HG03520 (cell line): ENCODE results near the gene GALNT4.
A peak's percentile ranks its signal among the peaks of the same experiment; 100 is the strongest.

Source experiments
- ATAC-seq: cut with Tn5 transposase; IDR thresholded peaks from one replicate; pipeline ENCODE4 v1.9.1; 2021; ENCODE audit warnings: mild to moderate bottlenecking, moderate library complexity; ENCODE audit not compliant: unreplicated experiment

GALNT4 gene

DNA sequence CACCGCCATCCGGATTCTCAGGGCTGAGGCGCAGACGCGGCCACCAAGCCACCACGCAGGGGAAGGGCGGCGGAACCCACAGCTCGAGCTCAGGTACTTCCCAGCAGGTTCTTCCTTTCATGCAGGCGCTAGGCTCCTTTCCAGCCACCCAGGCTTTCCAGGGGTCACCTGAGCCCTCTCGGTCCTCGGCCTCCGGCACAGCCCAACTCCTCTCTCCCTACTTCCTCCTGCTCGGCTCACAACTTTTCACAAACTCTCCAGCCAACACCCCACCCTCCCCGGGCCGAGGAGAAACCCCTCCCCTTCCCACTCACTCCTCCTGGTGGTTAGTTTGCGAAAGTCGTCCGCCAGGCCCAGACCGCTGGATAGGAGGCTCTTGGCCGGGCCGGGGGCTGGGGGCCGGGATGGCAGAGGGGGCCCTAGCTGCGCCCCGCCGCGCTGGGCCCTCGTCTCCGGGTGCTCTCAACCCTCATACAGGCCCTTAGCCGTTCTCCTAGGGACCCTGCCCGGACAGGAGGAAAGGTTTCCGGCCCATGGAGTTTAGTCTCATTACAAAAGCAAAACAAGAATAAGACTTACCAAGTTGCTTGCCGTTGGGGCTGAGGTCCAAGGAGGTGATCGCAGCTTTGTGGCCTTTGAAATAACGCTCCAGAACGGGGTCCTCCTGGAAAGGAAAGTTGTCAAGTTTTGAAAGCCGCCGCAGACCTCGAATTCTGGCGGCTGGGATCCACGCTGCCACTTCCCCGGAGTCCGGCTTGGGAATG lies at the start of gene GALNT4:
Gene GALNT4, minus strand, starts transcription at position 256 of the 764 bp plus-strand sequence. Its CDS starts 247 bp downstream, at position 9.
- peak; percentile 65 for ATAC-seq

DNA sequence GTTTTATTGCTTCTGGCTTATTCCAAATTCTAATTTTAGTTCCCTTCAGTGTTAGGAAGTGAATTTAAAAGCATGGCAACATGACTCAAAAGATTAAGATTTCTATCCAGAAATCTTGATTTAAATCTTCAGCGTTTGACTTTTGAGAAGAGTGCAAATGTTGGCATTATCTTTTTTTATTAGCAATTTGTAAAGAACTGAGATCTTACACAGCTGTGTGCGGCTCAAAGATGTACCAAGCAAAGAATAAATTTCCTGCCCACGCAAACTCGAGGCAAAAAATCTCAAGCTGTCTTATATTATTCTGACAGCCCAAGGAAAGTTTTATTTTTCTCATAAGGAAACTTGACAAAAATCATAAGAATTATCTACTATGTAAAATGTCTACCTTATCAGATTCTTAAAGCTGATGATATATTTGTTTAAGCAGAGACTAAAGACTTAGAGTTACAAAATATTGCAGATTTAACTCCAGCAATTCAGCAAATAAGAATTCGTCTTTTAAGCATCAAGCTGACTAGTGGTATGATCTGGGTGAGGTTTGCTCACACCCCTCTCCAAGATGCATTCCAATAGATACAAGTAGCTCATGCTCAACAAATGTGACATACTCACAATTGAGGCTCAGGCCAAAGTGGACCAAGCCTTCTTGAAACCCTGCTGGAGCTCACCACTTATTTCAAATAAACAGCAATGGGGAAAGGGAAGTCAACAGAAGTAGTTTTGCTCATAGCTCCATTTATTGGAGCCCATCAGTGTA lies 48.6 kb upstream of the GALNT4 start:
- ATAC-seq: no peak

DNA sequence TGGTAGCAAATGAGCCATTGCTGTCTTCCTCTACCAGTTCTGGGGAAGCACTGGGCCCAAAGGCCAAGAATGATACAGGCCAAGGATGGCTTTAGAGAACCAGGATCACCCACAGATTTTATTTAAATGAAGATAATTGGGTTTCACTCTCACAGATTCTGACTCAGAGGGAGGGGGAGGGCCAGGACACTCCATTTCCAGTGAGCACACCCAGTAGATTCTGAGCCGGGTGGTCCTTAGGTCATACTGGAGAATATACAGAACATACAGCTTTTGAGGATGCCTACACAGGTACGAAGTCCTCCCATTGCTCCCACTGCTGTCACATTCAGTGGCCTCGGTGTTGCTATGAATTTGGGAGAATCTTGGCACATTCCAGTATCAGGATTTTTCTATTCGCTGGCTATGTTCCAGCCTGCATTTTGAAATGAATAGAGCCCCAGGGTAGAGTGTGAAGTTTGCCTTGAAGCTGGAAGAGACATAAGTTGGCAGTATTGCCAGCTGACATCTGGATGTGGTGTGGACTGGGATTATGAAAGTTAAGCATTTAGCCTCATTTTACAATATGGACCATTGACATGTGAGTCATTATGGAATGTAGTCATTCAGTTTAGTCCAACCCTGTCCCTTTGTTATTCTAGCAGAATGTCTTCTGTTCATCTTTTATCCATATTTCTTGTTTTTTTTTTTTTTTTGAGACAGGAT lies 47.0 kb upstream of the GALNT4 start:
- ATAC-seq: no peak

DNA sequence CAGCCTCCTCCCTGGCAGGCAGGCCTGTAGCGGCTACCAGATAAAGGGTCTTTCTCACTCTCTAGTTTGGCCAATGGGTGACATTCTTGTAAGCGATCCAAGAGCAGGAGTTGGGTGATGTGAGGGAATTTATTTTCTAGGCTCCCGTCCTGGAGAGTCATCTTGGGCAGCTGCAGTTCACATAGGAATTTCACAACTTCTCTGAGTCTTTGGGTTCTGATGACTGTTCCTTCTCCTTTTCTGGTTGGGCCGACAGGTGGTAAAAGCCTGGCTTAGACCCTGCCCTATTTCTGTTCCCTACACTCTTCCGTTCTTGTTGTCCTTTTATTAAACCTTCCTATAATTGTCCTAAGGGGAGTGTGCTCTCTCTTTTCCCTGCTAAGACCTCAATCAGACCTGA lies 43.9 kb upstream of the GALNT4 start:
- no peak for ATAC-seq

DNA sequence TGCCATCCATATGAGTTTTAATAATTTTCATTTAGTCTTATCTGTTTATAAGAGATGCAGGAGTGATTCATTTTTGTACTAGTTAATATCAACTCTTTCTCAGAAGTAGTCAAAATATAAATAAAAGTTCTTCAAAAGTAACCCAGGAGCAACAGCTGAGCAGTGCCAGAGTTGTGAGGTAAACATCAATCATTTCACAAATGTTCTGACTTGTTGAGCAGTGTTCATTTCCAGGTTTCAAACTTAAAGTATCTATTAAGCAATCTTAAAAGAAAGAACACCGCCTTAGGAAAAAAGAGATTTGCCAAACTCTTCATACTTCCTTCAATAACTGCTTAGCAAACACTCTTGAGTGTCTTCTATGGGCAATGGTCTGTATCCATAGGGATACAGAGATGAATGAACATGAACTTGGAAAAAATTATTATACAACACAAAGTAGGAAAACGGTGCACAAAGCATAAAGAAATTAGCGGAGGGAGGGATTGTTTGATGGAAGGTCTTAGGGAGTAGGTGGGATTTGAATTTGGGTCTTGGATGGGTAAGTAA lies 43.2 kb upstream of the GALNT4 start:
- ATAC-seq: no peak

DNA sequence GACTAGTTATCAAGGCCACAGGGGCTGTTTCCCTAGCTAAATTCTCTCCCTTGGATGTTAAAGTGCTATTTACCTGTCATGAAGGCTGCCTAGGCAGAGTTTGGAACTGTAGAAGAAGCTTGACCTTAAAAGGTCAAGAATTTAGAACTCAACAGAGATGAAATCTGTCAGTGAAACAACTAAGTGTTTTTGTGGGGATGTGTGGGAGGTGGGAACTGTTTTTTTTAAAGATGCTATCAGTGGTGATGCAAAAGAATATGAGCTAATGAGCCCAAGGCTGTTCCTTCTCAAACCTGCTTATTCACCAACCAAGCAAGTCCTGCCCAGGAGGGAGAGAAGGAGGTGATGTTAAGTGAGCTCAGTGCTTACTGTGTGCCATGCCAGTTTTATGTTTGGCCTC lies 42.0 kb upstream of the GALNT4 start:
- no peak for ATAC-seq

DNA sequence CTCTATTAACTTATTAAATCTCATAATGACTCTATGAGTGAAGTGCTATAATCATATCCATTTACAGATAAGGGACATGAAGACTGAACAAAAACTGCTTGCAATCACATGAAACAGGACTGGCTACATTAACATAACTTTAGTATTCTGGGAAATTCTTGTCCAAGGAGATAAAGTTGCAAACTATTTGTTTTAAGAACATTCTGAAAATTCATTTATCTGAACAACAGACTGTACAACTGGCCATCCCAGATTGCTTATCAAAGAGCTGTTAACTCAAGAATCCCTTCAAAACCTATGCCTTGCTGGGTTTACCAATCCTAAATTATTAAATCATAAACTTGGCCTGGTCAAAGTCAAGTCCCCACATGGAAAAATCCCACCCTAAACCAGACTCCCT lies 40.4 kb upstream of the GALNT4 start:
- no peak for ATAC-seq

DNA sequence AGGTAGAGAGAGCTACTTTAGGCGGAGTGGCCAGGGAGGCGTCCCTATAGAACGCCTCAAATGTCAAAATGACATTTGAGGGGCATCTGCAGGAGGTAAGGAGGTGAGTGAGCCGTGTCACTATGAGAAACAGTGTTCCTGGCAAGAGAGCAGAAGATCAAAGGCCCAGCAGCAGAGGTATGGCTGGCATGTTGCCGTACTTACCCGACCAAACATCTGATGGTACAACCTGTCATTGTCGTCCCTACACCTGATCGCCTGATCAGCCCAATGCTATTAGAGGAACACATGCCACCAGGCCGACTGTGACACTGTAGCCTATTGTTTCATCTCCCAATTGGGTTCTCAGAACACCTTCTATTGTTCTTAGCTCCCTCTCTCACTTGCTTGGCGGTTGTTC lies 35.2 kb upstream of the GALNT4 start:
- ATAC-seq: no peak

DNA sequence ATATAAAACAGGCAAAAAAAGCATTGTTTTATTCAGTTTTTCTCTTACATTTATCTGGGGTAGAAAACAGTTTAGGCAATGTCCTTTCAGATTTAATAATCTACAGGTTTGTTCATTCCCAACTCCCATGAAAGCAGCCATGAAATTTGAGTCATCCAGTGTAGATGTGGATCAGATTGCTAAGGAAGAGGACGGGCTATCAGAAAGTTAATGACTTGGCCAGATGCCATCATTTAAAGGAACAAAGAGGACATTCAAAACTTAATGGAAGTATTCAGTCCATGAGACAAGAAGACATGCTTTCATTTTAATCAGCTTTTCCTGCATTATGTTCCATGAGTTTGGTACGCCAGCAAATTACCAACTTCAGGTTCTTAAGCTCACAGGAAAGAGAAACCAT lies 32.4 kb upstream of the GALNT4 start:
- no peak for ATAC-seq

DNA sequence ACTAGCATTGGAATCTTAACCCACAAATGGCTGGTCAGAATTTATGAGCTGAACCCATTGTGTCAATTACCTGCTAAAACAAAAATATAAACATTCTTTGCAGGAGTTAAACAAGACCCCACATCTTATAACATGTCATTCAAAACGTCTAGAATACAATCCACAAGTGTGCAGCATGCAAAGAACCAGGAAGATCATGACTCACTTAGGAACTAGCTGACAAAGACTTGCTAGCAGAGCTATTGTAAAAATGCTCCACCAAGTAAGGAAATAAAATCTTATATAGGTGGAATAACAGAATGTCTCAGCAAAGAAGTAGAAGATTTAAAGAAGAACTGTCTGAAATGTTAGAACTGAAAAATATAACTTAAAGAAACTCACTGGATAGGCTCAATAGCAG lies 27.8 kb upstream of the GALNT4 start:
- no peak for ATAC-seq

DNA sequence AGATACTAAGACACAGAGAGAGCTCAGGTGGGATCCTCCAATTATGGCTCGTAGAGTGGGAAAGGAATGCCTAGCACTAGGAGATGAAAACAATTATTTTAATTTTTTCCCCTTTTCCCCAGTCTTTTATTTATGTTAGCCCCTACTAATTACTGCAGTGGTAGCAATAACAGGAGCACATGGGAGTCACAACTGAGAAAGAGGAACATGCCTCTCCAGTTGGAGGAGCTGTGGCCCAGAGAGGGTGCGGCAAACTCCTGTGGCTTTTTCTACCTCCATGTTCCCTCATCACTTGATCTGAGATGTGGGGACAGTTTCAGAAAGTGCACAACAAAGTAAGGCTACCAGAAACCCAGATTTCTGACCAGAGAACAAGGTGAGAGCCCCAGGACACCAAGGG lies 27.2 kb upstream of the GALNT4 start:
- no peak for ATAC-seq

DNA sequence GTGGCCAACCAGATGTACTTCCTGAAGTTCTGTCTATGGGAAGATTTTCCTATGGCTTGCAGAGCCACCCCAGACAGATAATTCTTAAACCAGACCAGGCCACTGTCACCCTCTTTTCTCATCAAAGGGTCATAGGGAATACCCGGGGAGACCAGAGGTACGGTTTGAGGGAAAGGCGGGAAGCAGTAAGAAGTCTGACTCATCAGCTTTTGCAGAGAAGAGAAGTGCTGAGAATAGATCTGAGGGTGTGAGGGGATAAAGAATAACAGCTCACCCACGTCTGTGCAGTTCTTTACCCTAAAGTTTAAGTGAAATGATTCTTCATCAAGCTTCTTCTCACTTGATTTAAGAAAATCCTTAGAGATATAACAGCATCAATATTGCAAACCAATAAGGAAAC lies 22.5 kb upstream of the GALNT4 start:
- ATAC-seq: no peak

DNA sequence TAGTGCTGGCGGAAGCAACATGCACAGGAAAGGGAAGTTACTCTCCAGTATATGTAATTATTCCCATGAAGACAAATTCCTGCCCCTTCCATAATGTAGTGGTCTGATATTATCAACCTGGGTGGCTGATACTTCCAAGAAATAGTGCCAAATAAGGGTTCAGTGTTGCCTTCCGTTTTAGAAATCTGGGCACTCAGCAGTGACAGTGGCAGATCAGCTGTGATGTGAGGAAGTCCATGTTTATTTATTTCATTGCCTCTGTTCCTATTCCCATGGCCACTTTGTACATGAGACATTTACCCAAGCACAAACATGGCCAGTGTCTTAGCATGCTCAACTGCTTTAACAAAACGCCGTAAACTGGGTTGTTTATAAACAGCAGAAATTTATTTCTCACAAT lies 21.6 kb upstream of the GALNT4 start:
- ATAC-seq: no peak

DNA sequence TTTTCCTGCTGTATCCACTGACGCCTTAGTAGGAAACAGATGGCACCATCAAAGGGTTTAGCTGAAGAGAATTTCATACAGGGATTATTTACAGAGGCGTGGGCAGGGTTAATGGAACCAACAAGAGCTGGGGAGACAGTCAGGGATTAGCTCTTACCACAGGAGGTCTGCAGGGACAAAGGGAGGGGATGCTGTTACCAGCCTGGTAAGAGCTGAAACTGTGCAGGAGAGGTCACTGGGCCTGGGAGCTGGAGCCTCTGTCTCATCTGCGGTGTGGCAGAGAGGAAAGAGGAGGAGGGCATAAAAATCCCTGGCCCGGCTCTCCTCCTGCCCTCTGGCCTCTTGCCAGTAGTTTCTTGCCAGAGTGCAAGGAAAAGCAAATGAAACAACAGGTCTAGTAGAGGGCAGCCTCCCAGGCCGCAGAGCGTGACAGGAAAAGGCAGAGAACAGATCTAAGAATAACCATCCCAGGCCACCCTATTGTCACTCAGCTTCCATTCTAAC lies 20.1 kb upstream of the GALNT4 start:
- ATAC-seq: no peak

DNA sequence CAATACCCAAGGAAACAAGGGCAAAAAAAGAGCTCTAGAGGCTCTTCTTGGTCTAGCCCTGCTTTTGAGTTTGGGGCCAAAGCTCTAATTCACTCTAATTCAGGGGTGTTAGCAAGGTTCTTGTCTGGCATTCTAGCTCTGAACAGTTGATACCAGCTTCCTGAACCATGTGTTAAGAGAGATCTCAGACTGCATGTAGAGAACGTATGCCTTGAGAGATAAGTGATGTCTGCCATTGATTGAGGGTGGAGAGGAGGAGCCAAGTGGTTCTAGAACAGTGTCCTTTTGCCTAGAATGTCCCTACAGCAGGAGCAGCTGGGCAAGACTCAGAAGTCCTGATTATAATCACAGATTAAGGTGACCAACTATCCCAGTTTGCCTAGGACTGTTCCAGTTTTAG lies 19.4 kb upstream of the GALNT4 start:
- ATAC-seq: no peak

DNA sequence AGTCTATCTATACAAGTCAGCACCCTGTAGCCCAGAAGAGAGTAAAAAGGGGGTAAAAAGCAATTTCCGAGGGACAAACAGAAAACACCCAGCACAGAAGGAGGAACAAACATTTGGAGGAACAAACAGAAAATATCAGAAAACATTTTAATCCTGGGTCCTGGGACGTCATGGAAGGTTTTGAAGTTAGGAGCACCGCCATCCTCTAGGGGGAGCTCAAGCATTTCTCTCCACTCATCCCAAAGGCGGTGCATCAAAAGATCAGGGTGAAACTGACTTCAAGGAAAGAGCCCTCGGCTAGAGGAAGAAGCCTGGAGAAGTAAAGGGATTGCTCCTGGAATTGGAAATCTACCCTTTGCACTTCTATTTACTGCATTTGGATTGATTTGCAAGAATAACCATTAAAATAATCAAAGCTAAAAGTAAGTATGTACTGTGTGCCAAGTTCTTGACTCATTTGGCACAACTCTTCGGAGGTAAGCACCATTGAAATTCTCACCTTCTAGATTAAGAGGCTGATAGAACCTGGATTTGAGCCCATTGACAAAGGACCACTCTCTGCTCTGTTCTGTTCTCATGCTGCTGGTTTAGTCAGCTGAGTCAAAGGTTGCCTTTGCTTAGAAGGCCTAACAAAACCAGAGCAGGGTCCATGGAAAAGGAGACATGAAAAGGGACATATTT lies 18.5 kb upstream of the GALNT4 start:
- ATAC-seq: peak; percentile 88

DNA sequence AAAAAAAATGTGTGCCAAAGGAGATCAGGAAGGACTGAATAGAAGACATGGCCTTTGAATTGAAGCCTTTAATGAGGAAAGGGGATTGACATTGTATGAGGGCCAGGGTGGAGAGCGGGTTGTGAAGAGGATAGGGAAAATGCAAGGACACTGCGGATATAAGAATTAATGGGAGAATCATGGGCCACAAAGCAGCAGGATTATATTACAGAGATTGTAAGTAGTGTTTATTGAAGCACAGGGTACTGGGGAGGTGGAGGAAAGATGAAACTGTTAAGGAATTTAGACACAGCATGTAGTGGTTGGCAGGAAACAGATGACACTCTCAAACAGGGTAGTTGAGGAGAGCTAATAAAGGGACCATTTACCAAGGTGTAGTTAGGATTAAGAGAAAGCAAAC lies 17.6 kb upstream of the GALNT4 start:
- no peak for ATAC-seq

DNA sequence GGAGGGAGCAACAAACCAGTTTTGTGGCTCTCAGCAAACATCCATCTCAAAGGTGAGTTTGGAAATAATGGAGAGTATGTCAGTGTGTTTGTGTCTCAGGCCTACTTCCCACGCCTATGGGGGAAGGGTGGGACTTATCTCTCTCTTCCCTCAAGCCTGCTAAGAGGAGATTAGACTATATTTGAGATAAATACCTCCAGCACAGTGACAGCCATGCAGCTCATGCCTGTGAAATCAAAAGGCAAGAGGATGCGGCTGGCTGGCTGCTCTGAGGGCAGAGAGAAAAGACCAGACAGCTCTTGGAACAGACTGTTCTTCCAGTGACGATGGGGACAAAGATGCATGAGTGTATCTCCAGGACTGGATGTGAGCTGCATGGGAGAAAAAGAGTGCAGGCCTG lies 16.0 kb upstream of the GALNT4 start:
- ATAC-seq: no peak

DNA sequence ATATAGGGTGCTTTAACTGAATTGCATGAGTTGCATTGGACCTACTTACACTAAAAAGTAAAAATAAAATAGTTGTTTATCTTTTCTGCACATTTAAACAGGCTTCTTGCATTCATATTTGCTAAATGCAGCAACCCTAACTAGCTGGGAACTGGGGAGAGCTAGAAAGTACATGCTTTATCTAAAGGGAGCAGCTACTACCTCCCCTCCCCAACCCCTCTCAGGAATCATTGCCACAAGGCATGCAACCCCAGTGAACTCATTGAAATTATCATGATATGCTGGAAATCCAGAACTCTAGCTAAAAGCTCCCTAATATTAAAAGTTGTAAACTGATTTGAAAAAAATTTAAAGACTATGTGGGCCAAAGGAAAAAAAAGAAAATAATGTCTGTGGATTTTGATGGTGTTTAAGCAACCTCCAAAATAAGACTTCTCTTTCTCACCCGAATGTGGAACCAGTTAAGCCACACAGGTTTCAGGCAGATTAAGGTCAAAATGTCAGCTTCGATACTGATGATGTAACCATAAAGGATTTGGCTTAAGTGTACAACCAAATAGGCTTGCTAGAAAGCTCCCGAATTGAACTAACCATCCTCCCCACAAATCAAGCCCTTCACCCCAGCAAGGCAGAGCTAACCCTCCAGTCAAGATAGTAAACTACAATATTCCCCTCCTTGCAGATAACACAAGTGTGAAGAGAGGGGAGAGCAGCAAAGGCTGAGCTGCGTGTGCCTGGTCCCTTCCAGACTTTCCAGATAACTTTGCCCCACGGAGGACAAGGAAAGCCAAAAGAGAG lies 15.0 kb upstream of the GALNT4 start:
- ATAC-seq: no peak

DNA sequence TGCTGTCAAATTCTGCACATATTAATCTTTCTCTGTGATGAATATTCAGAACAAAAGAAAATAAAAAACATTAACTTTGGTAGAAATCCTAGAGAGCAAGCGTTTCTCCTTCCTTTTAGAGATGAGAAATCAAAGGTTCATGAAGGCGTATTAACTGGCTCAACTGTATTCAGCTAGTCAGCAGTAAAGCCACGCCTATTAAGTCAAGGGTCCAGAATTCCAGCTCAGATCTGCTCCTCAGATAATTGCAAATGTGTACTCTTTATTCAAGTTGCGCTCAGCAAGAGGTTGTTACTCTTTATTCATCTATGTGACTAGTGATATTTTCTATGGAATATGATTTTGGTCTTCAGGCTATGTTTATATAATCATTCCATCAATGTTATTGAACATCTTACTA lies 14.3 kb upstream of the GALNT4 start:
- no peak for ATAC-seq
